HG03025 (cell line): ENCODE measurements around the gene IL10RB.
"Not testable (repeated sequence)": the region's sequence is repeated elsewhere in the genome, so short reads cannot be mapped to it uniquely, and the experiment has no call there.

Source experiments
- ATAC-seq: cut with Tn5 transposase; IDR thresholded peaks from one replicate; pipeline ENCODE4 v1.9.1; 2021; ENCODE audit warnings: mild to moderate bottlenecking, moderate library complexity; ENCODE audit not compliant: unreplicated experiment, low FRiP score

The IL10RB gene

DNA sequence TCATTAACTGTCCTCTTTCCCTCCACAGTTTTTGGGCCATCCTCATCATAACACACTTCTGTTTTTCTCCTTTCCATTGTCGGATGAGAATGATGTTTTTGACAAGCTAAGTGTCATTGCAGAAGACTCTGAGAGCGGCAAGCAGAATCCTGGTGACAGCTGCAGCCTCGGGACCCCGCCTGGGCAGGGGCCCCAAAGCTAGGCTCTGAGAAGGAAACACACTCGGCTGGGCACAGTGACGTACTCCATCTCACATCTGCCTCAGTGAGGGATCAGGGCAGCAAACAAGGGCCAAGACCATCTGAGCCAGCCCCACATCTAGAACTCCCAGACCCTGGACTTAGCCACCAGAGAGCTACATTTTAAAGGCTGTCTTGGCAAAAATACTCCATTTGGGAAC lies 30.0 kb downstream of the IL10RB start:
- no peak for ATAC-seq

GRCh38 chr21:33299181-33299752 lies 33.1 kb downstream of the IL10RB start:
- ATAC-seq, result no peak

DNA sequence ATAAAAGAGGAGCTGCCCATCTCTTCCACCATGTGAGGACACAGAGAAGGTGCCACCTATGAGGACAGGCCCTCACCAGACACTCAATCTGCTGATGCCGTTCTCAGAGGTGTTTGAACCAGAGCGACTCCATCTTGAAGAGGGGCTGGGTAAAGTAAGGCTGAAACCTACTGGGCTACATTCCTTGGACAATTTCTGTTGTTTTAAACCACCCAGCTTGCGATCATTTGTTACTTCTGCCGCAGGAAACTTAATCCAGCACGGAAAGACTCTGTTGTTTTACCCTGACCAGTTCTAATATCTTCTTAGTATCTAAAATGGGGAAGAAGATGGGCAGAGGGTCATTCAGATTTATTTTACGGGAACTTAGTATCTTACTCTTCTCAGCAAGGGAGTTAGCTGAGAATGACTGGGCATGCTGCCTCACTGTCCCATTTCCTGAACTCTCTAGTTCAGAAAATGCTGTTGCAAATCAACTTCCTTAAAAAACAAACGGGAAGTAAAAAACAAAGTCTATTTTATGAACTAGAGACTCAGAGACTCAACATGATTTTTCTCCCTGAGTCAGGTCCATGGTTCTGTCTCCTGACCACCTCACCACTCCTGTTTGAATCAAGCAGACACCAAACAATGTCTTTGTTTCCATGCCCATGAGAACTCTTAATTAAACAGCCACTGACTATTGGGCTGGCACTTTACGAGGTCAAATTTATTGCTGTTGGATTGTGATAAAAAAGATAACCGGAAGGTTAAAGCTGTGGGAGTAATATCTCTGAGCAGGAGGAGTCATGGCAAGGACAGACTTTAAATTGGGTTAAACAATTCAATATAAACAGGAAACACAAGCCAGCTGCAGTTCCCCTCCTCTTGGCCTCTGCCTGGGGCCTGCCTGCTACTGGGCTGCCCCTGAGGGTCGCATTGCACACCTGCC lies 34.8 kb downstream of the IL10RB start:
- ATAC-seq, result no peak

GRCh38 chr21:33301632-33302002 lies 35.5 kb downstream of the IL10RB start:
- ATAC-seq, result no peak

- ATAC-seq, result no peak
These were observed 35.9 kb downstream of the IL10RB start for GRCh38 chr21:33302055-33302454.

- no peak for ATAC-seq
These were observed 36.6 kb downstream of the IL10RB start for GRCh38 chr21:33302796-33303195.

DNA sequence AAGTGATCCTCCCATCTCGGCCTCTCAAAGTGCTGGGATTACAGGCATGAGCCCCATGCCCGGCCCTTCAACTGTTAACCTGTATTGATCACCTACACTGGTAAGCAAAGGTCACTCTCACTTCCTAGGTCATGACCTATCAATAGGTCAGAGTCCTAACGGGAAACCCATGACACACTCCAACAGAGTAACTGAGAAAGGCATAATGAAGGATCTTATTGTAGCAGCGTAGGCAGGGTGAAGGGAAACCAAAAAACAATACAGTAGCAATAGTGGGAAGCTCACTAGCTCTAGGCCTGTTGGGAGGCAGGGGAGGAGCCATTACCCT lies 39.1 kb downstream of the IL10RB start:
- no peak for ATAC-seq

DNA sequence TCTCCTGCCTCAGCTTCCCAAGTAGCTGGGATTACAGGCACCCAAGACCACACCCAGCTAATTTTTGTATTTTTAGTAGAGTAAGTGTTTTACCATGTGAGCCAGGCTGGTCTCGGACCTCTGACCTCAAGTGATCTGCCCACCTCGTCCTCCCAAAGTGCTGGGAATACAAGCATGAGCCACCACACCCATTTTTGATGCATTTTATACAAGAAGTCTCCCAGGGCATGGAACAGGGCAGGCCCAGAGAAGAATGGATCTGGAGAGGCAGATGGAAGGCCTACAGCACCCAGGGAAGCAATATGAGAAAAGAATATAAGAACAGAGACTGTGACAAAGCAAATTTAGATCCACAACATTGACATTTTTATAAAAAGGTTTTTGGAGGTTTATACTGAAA lies 39.8 kb downstream of the IL10RB start:
- no peak for ATAC-seq

DNA sequence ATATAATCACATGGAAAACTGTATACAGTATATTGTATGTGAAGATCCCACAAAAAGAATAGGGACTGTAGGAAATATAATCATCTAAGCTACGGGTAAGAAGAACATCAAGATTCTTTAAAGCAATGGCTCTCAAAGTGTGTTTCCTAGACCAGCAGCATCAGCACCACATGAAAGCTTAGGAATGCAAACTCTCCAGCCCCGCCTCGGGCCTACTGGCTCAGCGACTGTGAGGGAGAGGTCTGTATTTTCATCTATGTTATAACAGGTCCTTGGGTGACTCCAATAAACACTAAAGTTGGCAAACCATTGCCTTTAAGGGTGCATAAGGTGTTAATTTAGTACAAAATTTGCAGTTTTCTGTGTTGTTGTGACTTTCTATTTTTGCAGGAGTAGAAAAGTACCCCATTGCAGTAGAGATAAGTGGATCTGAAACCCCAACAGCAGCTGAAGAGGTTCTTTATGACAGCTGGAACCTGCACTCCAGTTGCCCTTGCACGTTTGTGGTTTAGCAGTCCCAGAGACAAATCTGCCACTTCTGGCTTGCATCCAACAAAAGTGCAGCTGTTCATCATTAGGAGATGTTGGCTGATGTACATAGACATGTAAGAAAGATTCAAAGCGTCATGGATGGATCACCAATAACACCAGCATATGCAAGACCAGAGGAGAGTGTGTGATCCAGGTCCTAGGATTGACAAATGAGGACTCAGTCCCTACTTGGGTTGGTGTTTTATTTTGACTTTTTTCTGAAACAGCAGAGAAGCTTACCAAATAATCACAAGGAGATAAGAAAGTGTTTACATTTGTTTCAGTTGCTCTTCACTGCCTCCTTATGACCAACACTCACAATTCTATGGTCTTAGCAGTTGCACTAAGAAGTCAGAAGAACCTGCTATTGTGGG lies 42.7 kb downstream of the IL10RB start:
- ATAC-seq, result peak; percentile 80

DNA sequence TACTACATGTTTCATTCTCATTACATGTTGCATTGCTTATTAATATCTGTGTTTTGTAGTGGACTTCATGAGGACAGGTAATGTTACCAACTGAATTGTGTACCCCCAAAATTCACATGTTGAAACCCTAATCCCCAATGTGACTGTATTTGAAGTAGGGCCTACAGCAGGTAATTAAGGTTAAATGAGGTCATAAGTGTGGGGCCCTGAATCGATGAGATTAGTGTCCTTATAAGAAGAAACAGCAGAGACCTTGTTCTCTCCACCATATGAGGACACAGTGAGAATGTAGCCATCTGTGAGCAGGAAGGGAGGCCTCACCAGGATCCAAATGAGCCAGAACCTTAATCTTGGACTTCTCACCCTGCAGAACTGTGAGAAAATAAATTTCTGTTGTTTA lies 43.6 kb downstream of the IL10RB start:
- ATAC-seq, result no peak

DNA sequence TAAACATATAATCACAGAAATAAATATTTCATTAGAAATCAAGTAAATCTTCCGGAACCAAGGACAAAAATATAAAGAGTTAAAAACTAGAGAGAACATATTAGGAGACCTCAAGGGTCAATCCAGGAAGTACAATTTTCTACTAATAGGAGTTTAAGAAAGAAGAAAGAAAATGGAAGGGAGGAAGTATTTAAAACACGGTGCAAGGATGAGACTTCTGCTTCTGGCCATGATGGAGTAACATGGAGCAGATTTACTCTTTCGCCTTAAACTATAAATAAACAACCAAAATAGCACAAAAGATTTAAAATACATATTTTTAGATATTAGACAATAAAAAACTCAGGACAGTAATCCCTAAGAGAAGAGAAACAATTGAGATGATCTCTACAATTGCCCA lies 46.0 kb downstream of the IL10RB start:
- ATAC-seq, result no peak

GRCh38 chr21:33313183-33313582 lies 47.0 kb downstream of the IL10RB start:
- ATAC-seq, result no peak

DNA sequence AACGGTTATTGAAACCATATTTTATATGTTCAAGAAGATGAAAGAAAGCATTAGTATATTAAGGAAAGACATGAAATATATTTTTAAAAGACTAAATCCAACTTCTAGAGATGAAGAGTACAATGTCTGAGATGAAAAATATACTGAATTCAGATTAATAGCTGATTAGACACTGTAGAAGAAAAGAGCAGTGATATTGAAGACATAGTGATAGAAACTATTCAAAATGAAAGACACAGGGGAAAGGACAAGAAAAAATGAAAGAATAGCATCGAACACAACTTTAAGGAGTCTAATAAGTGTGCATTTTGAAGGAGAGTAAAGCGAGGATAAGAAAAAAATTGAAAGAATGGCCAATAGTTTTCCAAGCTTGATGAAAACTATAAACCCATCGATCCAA lies 47.4 kb downstream of the IL10RB start:
- ATAC-seq, result no peak

DNA sequence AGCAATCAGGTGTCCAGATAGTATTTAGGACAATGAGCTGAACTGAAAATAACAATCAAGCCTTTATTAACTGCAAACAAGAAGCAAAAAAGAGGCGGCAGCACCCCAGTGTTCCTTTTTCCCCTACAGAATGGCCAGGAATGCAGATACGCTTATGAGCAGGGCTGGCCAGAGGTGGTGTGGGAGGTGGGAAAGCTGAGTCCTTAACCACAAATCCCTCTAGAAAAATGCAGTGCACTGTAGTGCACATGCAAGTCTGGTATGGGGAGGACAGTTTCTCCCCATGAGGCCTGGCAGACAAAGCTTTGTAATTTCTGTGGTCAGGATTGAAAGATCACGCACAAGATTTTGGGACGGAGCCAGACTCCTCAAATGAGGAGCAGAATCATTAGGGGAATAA lies 47.9 kb downstream of the IL10RB start:
- no peak for ATAC-seq

DNA sequence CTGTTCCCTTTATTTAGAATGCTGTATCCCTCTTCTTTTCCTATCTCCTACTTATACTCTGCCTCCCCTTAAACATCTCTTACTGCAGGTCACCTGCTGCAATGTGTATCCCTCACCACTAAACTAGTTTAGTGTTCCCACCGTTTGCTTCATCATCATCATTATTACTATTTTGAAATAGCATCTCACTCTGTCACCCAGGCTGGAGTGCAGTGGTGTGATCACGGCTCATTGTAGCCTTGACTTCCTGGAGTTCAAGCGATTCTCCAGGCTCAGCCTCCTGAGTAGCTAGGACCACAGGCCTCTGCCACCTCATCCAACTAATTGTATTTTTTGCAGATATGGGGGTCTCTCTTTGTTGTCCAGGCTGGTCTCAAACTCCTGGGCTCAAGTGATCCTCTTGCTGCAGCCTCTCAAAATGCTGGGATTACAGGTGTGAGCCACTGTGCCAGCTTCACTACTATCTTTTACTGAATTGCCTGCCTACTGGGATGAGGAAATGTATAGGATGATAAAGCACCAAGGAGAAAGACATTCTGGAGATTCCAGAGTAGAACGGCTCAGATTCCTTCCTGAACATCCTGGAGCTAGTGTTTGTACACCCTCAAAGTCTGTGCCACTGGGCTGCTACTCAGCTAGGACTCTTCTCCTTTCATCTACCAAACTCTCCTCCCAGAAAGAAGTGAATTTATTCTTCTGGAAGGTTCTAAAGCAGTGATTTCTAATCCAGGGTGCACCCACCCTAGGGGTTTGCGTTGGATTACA lies 50.0 kb downstream of the IL10RB start:
- no peak for ATAC-seq

DNA sequence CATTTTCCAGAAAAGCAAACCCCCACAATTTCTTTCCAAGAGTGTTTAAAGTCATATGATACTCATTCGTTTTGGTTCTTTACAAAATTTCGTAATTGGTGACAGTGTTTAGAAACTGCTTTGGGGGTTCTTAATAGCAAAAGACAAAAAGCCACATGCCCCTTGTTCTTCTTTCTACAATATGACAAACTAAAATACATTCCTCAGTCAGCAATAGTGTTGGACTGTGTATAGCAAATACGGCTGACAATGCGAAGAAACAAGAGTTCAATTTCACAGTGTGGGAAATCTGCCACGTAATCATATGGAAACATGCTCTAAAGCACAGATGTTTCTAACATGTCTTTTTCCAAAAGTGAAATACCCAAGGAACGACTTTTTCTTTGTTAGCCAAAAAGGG lies 51.0 kb downstream of the IL10RB start:
- ATAC-seq, result no peak

DNA sequence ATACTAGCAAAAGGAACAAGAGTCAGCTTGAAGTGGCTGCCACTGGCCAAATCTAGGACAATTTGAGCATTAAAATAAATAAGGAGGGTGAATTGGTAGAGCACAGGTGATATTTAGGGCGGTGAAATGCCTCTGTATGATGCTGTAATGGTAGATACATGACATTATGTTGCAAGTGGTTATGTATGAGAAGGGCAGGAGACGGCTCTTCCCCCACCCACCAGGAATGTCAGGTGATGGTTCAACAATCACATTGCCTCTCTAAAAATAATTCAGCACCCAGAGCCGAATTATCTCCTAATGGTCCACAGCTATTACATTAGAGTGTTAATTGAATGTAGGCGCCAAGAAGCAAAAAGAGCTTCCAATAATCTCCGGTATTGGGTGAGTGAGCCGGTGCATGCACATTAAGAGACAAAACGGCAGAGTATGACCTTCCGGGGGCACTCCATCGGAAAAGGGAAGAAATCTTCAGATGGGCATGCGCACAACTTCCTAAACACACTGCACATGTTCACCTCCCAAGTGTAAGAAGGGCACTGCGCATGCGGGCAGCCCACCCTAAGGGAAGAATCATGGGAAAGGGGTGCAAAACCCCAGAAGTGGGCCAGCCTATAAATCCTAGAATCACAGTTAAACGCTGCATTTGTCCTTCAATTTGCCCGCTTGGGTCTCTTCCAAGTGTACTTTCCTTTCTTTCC lies 51.8 kb downstream of the IL10RB start:
- ATAC-seq, result no peak

- not testable (repeated sequence) for ATAC-seq
These were observed 54.8 kb downstream of the IL10RB start for GRCh38 chr21:33321005-33321404.

GRCh38 chr21:33323610-33324009 lies 57.4 kb downstream of the IL10RB start:
- ATAC-seq, result not testable (repeated sequence)
